Osteocyte (in vitro differentiated cells): ENCODE measurements around the gene CANT1. TPM values are rescaled to one million over a fixed set of nuclear protein-coding genes. Genes with fewer than 3 reads are reported as not detected.

Source experiments
- DNase-seq: peaks from one replicate; pipeline ENCODE4 v3.0.0; 2021; ENCODE audit warnings: mixed read lengths; ENCODE audit not compliant: unreplicated experiment; ENCODE audit errors: extremely low spot score
- H3K27ac Mint-ChIP-seq: one replicate; pipeline ENCODE4 v1.8.0; 2021; ENCODE audit warnings: mild to moderate bottlenecking, mixed read lengths; ENCODE audit not compliant: unreplicated experiment
- H3K27me3 Mint-ChIP-seq: one replicate; pipeline ENCODE4 v1.8.0; 2021; ENCODE audit warnings: mixed read lengths; ENCODE audit not compliant: unreplicated experiment
- H3K36me3 Mint-ChIP-seq: one replicate; pipeline ENCODE4 v1.8.0; 2021; ENCODE audit warnings: mixed read lengths; ENCODE audit not compliant: unreplicated experiment
- H3K4me1 Mint-ChIP-seq: one replicate; pipeline ENCODE4 v1.8.0; 2021; ENCODE audit warnings: mixed read lengths; ENCODE audit not compliant: unreplicated experiment
- H3K4me3 Mint-ChIP-seq: one replicate; pipeline ENCODE4 v1.8.0; 2021; ENCODE audit warnings: mild to moderate bottlenecking, moderate library complexity, mixed read lengths; ENCODE audit not compliant: unreplicated experiment
- H3K9me3 Mint-ChIP-seq: one replicate; pipeline ENCODE4 v1.8.0; 2021; ENCODE audit warnings: mixed read lengths; ENCODE audit not compliant: unreplicated experiment
- CTCF ChIP-seq: fragments of 200-600 bp; sonication (generic); IDR thresholded peaks from 2 replicates; pipeline ENCODE4 v1.5.0; 2021; ENCODE audit warnings: antibody characterized with exemption, mild to moderate bottlenecking, moderate library complexity
- total RNA-seq: library from RNA; stranded (reverse); gene quantifications from 2 replicates; pipeline ENCODE4 v1.2.1, GENCODE V29; 2021

The CANT1 gene
- total RNA-seq, 1 donor from 2014 or later, result 62.3 TPM

GRCh38 chr17:79035686-79036085 lies 26.1 kb upstream of the CANT1 start:
- Mint-ChIP-seq H3K4me1 (peaks cover 62% of the 10 kb centered on the region), H3K4me3 (no peak overlapping the region), H3K27ac (peak overlapping the region; percentile 44), H3K36me3 (peaks cover 21% of the 10 kb centered on the region), H3K9me3 (no peaks in the 10 kb centered on the region), H3K27me3 (peaks cover 3% of the 10 kb centered on the region)
- no peak for DNase-seq
- no peak for TF ChIP-seq CTCF

GRCh38 chr17:79034931-79035485 lies 25.4 kb upstream of the CANT1 start:
- TF ChIP-seq CTCF, result no peak
- Mint-ChIP-seq H3K36me3 (peaks cover 19% of the 10 kb centered on the region), H3K27me3 (peaks cover 3% of the 10 kb centered on the region), H3K9me3 (no peaks in the 10 kb centered on the region), H3K4me1 (peaks cover 65% of the 10 kb centered on the region), H3K27ac (peak overlapping the region; percentile 94), H3K4me3 (no peak overlapping the region)
- no peak for DNase-seq

- H3K27ac Mint-ChIP-seq, result peak overlapping the region; percentile 94
- peaks cover 3% of the 10 kb centered on the region for H3K27me3 Mint-ChIP-seq
- H3K9me3 Mint-ChIP-seq, result no peaks in the 10 kb centered on the region
- peak; percentile 96 for DNase-seq
- TF ChIP-seq CTCF, result no peak
- peaks cover 75% of the 10 kb centered on the region for H3K4me1 Mint-ChIP-seq
- H3K4me3 Mint-ChIP-seq, result peak overlapping the region; percentile 49
- peaks cover 19% of the 10 kb centered on the region for H3K36me3 Mint-ChIP-seq
Measured at GRCh38 chr17:79033741-79034501, 24.4 kb upstream of the CANT1 start.

GRCh38 chr17:79033046-79033616 lies 23.6 kb upstream of the CANT1 start:
- H3K4me3 Mint-ChIP-seq, result no peak overlapping the region
- H3K27me3 Mint-ChIP-seq, result peaks cover 3% of the 10 kb centered on the region
- peak overlapping the region; percentile 94 for H3K27ac Mint-ChIP-seq
- H3K36me3 Mint-ChIP-seq, result peaks cover 15% of the 10 kb centered on the region
- no peak for DNase-seq
- H3K9me3 Mint-ChIP-seq, result no peaks in the 10 kb centered on the region
- TF ChIP-seq CTCF, result no peak
- peaks cover 83% of the 10 kb centered on the region for H3K4me1 Mint-ChIP-seq
